ENCODE data around the gene USP34.
"Not testable (repeated sequence)": the region's sequence is repeated elsewhere in the genome, so short reads cannot be mapped to it uniquely, and the experiment has no call there.

The USP34 gene

GRCh38 chr2:61182059-61182383, 288.9 kb downstream of the USP34 start:
- DNase-seq, result no peak

DNA sequence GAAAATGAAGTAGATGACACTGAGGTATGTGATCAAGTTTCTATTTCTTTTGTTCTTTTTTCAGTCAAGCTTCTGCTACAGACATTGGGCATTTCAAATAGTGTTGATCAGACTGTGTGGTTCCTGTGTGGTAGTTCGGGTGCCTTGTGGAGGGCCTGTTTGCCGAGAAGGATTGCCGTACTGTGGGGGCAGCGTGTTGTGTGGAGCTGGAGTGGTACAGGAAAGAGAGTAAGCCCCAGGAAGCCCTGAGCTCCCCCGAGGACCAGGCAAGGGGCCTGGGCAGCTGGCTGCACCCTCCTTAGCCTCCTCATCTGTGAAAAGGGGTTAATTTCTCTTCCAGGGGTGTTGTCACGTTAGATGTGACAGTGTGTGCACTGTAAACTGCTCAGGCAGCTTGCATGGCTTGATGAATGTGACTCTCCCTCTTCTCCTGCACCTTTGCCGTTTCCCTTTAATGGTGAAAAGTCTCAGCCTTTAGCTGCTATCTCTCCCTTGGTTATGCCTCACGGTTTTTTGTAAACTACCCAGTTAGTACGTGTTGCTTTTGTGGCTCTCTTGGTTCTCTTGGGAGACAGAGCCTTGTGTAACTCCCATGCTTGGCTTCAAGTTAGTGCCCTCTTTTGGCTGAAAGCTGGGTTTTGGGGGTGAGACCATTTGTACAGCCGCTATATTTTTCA, 289.4 kb downstream of the USP34 start:
- DNase-seq, result no peak

GRCh38 chr2:61180686-61181085, 290.2 kb downstream of the USP34 start:
- no peak for DNase-seq

GRCh38 chr2:61179701-61180639, 290.9 kb downstream of the USP34 start:
- DNase-seq, result no peak

DNA sequence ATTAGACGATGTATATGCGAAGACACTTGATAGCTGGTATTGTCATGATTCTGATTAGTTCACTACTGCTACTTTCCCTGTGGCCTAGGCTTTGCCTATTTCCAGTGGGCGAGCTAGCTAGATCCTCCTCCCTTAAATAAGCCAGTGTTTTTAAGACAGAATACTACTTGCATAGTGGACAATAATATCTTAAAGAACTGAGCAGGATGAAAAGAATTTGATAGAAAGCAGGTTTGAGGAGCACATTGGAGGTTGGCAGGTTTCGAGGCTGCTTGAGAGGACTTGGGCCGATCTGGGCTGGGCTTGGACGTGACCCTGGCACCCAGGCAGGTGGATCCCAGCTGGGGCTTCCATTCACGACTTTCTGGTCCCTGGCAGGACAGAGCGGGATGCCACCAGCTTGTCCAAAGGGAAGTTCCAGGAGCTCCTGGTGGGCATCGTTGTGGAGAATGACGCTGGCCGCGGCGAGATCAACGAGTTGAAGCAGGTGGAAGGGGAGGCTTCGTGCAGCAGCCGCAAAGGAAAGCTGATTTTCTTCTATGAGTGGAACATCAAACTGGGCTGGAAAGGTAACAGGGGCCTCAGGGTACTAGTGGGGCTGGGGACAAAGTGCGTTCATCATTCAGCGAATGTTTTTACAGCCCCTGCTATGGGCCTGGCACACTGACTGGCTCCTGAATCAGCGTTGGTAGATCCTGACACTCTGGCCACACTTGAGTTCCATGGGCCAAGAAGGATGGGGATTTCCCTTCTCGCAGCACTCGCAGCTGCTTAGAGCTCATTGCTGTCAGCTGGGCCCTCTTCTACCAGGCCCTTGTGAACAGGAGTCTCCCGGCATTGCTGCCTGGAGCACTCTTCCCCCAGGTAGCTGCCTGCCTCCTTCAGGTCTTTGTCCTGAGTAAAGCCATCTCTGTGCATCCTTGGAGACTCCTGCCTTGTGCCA, 292.0 kb downstream of the USP34 start:
- DNase-seq, result no peak

GRCh38 chr2:61177727-61178549, 292.9 kb downstream of the USP34 start:
- DNase-seq, result peak in 2 of 4 experiments; percentile 36 to 44

GRCh38 chr2:61176755-61177726, 293.8 kb downstream of the USP34 start:
- DNase-seq, result peak; percentile 74 to 96 (median 88)

DNA sequence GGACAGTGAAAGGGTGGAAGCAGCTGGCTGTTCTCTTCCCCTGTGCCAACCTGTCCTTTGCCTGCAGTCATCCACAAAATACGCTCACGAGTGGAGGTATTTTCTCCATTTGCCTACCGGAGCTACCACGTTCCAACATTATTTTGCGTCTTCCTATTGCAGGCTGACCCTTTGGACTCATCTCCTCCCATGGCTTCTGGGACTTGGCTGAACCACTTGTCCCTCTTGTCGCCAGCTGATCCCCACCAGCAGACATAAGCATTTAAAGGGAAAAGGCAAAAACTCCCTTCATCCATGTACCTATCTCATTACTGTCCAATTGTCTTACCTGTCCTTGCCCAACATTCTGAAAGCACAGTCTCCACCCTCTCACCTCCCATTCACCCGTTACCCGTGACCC, 295.9 kb downstream of the USP34 start:
- DNase-seq, result no peak

DNA sequence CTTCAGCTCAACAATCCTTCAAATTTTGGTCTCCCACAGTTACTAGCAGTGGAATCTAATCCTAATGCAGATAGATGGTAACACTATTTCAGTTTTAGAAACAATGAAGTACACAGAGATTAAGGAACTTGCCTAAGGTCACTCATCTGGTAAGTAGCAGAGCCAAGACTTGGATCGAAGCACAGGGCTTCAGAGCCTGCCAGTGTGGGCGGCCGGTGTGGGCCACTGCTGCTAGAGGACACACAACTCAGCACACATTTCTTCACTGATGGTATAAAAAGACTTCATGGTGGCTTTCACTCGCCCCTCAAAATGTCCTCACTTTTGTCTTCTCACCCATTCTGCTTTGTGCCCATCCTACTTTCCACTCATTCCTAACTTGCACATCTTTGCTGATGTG, 297.8 kb downstream of the USP34 start:
- no peak for DNase-seq

- DNase-seq, result no peak
Measured at GRCh38 chr2:61172671-61173070, 298.2 kb downstream of the USP34 start.

GRCh38 chr2:61167579-61167978, 303.3 kb downstream of the USP34 start:
- DNase-seq, result no peak

DNA sequence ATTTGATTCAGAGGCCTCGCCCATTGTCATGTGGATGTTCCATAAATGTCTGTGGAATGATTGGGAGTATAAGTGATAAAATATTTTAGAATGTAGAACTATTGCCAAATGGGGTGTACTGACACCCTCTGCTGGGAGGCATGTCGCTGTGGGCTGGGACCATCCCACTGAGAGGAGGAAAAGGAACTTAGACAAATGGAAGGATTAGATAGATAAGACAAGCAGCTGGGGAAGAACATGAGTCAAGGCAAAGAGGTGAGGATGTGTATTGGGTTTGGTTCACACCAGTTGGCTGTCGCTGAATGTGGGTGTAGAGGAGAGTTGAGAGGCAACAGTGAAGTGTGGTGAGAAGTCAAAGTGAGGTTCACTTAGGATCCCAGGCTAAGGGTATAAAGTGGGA, 304.9 kb downstream of the USP34 start:
- no peak for DNase-seq

GRCh38 chr2:61165082-61165481, 305.8 kb downstream of the USP34 start:
- DNase-seq, result not testable (repeated sequence)

DNA sequence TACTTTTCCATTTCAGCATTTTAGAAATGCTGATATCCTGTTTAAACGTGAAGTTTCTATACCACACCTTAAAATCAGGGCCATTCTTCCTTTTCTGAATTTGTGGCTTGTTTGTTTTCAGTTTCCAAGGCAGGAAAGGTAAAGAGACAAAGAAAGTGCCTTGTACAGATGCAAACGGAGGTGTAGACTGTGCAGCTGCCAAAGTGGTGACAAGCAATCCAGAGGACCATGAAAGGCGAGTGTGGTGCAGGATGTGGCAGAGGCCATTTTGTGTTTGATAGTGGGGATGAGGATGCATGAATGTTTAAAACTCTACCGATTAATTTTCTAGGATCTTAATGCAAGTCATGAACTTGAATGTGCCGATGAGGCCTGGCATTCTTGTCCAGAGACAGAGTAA, 308.2 kb downstream of the USP34 start:
- no peak for DNase-seq

GRCh38 chr2:61161888-61162287, 309.0 kb downstream of the USP34 start, which contains the start of gene C2orf74:
C2orf74 (plus strand) TSS chr2:61162188; CDS start chr2:61162515, 327 bp downstream.
- DNase-seq, result no peak

DNA sequence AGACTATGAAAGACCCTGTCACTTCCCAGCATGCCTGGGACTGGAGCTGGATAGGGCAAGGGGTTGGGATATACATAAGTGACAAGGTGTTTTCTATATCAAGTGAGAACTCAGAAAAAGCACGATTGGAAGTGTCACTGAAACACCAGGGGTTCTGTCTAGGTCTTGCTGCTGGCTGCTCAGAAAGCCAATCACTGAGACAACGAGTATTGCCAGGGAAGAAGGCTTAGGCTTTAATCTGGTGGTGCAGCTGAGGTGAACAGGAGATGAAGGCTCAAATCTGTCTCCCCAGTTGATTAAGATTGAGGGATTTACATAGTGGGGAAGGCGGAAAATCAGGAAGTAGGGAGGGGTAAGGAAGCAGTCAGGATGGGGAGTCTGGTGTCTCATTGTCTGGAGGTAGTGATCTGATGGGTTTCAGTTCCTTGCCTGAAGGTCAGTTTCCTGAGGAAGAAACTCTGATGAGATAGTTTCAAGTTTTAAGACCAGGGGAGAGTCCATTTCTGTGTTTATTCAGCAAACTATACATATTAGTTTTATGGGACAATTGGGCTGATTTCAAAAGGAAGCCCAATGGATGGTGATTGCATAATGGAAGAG, 312.4 kb downstream of the USP34 start:
- no peak for DNase-seq

- DNase-seq, result no peak
Measured at GRCh38 chr2:61157371-61158003, 313.4 kb downstream of the USP34 start.

- DNase-seq, result no peak
Measured at GRCh38 chr2:61151436-61151835, 319.5 kb downstream of the USP34 start.

- DNase-seq, result no peak
Measured at GRCh38 chr2:61149074-61149473, 321.8 kb downstream of the USP34 start.

DNA sequence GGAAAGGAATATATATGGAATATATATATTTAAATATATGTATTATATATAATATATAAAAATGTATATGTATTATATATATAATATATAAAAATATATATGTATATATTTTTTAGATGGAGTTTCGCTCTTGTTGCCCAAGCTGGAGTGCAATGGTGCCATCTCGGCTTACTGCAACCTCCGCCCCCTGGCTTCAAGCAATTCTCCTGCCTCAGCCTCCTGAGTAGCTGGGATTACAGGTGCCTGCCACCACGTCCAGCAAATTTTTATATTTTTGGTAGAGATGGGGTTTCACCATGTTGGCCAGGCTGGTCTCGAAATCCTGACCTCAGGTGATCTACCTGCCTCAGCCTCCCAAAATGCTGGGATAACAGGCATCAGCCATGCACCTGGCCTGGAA, 322.8 kb downstream of the USP34 start:
- not testable (repeated sequence) for DNase-seq

Data from activated naive CD4-positive, alpha-beta T cell (primary cell).